Colonic mucosa (tissue), 4 donors: ENCODE data around the gene ARFGEF3. TPM values are rescaled to one million over a fixed set of nuclear protein-coding genes. Genes with fewer than 3 reads are reported as not detected.

Experiments
- DNase-seq: peaks from one replicate; pipeline ENCODE4 v3.0.0-alpha.2; 2020
- H3K27ac ChIP-seq: fragments of 200-600 bp; one replicate; pipeline ENCODE4 v1.8.0; 2021
- H3K27me3 ChIP-seq: fragments of 200-600 bp; one replicate; pipeline ENCODE4 v1.8.0; 2021
- H3K36me3 ChIP-seq: fragments of 200-600 bp; one replicate; pipeline ENCODE4 v1.8.0; 2021
- H3K4me1 ChIP-seq: fragments of 200-600 bp; one replicate; pipeline ENCODE4 v1.8.0; 2021; ENCODE audit warnings: mild to moderate bottlenecking
- H3K4me3 ChIP-seq: fragments of 200-600 bp; one replicate; pipeline ENCODE4 v1.8.0; 2021
- H3K9ac ChIP-seq, 2 donors: one replicate each; pipeline ENCODE4 v1.7.0; 2013; ENCODE audit warnings: control low read depth in 2 of 2, low read depth in 2 of 2, low read length in 2 of 2
- H3K9me3 ChIP-seq: fragments of 200-600 bp; one replicate; pipeline ENCODE4 v1.8.0; 2021
- CTCF ChIP-seq: fragments of 200-600 bp; IDR thresholded peaks from one replicate; pipeline ENCODE4 v1.8.0; 2022; ENCODE audit warnings: antibody characterized with exemption, mild to moderate bottlenecking
- intact Hi-C: fragments of 100-400 bp; cut with DNase I; formaldehyde crosslinking; loops from one replicate; pipeline ENCODE4 v1.14.1; 2022
- total RNA-seq, 2 donors: library from RNA; stranded (reverse); fragmentation: NEBNext Ultra II Directional in 1 of 2; extraction: Animal tissue kit (Norgen Biotek cat#: 25700) in 1 of 2; gene quantifications; one replicate each; pipeline ENCODE4 v1.2.1, GENCODE V29; 2021
- donor health status: healthy.
- donor health status: DM: no; HTN: no; CAD: no.
- donor health status: DM: no; HTN: no; CAD: no.

Gene ARFGEF3, protein sequence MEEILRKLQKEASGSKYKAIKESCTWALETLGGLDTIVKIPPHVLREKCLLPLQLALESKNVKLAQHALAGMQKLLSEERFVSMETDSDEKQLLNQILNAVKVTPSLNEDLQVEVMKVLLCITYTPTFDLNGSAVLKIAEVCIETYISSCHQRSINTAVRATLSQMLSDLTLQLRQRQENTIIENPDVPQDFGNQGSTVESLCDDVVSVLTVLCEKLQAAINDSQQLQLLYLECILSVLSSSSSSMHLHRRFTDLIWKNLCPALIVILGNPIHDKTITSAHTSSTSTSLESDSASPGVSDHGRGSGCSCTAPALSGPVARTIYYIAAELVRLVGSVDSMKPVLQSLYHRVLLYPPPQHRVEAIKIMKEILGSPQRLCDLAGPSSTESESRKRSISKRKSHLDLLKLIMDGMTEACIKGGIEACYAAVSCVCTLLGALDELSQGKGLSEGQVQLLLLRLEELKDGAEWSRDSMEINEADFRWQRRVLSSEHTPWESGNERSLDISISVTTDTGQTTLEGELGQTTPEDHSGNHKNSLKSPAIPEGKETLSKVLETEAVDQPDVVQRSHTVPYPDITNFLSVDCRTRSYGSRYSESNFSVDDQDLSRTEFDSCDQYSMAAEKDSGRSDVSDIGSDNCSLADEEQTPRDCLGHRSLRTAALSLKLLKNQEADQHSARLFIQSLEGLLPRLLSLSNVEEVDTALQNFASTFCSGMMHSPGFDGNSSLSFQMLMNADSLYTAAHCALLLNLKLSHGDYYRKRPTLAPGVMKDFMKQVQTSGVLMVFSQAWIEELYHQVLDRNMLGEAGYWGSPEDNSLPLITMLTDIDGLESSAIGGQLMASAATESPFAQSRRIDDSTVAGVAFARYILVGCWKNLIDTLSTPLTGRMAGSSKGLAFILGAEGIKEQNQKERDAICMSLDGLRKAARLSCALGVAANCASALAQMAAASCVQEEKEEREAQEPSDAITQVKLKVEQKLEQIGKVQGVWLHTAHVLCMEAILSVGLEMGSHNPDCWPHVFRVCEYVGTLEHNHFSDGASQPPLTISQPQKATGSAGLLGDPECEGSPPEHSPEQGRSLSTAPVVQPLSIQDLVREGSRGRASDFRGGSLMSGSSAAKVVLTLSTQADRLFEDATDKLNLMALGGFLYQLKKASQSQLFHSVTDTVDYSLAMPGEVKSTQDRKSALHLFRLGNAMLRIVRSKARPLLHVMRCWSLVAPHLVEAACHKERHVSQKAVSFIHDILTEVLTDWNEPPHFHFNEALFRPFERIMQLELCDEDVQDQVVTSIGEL (N-terminal part only)
- total RNA-seq, result 10 to 100 TPM; 22.2 to 23.8 TPM

- Histone ChIP-seq H3K36me3 (no peaks in the 10 kb centered on the region), H3K9ac (peak within 1 kb of the TSS; percentile 61 to 72), H3K27me3 (no peaks in the 10 kb centered on the region), H3K4me1 (no peaks in the 10 kb centered on the region), H3K4me3 (peak within 1 kb of the TSS; percentile 68), H3K9me3 (no peaks in the 10 kb centered on the region), H3K27ac (peak within 1 kb of the TSS; percentile 78)
- intact Hi-C loops, result no loop called here
- TF ChIP-seq CTCF, result no peak
- DNase-seq, result peak; percentile 71
Measured at GRCh38 chr6:138161338-138162110, at the start of gene ARFGEF3. Gene ARFGEF3 (plus strand): TSS chr6:138161939. CDS start chr6:138162087, 148 bp downstream.

DNA sequence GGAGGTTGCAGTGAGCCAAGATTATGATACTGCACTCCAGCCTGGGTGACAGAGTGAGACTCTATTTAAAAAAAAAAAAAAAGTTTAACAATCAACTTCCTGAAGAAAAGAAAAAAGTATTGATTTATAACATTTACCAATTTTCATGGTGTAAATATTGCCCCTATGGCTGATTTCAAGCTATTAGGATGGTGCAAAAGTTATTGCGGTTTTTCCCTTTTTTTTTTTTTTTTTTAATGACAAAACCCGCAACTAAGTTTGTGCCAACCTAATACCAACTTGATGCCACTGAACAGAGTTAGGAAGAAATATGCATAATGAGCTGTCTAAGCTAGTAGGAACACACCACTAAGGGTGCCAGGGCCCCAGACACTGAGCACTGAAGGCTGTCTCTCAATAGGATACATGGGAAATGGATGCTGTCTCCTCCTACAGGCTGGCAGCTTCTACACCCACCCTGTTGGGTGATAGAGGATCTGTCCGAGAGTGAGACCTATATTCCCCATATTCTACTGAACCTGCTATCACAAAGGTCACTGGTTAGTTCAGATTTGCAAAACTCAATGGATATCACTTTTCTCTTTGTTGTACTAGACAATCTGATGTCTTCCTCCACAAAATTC is 48.0 kb upstream of the ARFGEF3 start:
- Histone ChIP-seq H3K9me3 (no peaks in the 10 kb centered on the region), H3K27ac (no peak overlapping the region), H3K9ac (no peak overlapping the region), H3K4me3 (no peak overlapping the region), H3K4me1 (no peaks in the 10 kb centered on the region), H3K36me3 (no peaks in the 10 kb centered on the region), H3K27me3 (no peaks in the 10 kb centered on the region)
- no peak for DNase-seq
- intact Hi-C loops, result loop anchor here (2.0 to 10.0 kb wide), 3 partner anchors 173 to 651 kb away; no protein-coding TSS in a partner anchor
- no peak for TF ChIP-seq CTCF

GRCh38 chr6:138115201-138115600 is 46.5 kb upstream of the ARFGEF3 start:
- DNase-seq, result no peak
- no peak overlapping the region for H3K9ac ChIP-seq
- no peak overlapping the region for H3K4me3 ChIP-seq
- H3K27me3 ChIP-seq, result no peaks in the 10 kb centered on the region
- intact Hi-C loops, result loop anchor here (2.0 to 10.0 kb wide), 6 partner anchors 92 to 650 kb away; no protein-coding TSS in a partner anchor
- no peaks in the 10 kb centered on the region for H3K36me3 ChIP-seq
- H3K9me3 ChIP-seq, result no peaks in the 10 kb centered on the region
- TF ChIP-seq CTCF, result no peak
- no peak overlapping the region for H3K27ac ChIP-seq
- H3K4me1 ChIP-seq, result no peaks in the 10 kb centered on the region

DNA sequence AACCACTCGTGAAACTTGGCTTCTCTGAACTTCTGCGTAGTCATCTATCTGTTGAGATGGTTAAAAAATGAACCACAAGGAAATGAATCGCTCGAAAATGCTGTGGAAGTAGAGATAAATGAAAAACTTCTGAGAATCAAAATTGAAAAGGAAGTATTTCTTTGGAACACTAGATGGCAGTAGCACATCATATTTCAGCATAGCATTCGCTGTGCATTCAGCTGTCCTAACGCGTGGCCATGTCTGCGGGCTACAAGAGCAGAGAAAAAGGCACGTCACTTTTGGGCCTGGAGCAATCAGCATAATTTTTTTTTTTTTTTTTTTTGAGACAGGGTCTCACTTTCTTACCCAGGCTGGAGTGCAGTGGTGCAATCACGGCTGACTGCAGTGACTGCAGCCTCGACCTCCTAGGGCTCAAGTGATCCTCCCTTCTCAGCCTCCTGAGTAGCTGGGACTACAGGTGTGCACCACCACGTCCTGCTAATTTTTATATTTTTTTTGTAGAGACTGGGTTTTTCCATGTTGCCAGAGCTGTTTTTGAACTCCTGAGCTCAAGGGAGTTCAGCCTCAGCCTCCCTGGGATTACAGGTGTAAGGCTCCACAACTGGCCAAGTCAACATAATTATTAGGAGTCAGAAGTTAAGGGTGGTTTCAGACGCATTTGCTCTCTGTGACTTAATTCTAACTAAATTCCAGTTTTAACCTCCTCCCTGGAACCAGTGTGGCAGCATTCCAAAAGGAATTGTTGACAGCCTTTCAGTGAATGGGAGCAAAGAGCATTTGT is 45.7 kb upstream of the ARFGEF3 start:
- H3K4me1 ChIP-seq, result no peaks in the 10 kb centered on the region
- H3K36me3 ChIP-seq, result no peaks in the 10 kb centered on the region
- no peak overlapping the region for H3K27ac ChIP-seq
- peak; percentile 44 for DNase-seq
- intact Hi-C loops, result loop anchor here (2.0 to 10.0 kb wide), 6 partner anchors 91 to 649 kb away; no protein-coding TSS in a partner anchor
- no peak overlapping the region for H3K4me3 ChIP-seq
- no peak overlapping the region for H3K9ac ChIP-seq
- peak; percentile 59 for TF ChIP-seq CTCF
- no peaks in the 10 kb centered on the region for H3K27me3 ChIP-seq
- no peaks in the 10 kb centered on the region for H3K9me3 ChIP-seq
